HepG2 (cell line): ENCODE data around the gene PEMT. TPM values are rescaled to one million over a fixed set of nuclear protein-coding genes. Genes with fewer than 3 reads are reported as not detected.
A peak's percentile ranks its signal among the peaks of the same experiment; 100 is the strongest.

Experiments
- ARHGAP35 ChIP-seq: sonication (generic); formaldehyde crosslinking; IDR thresholded peaks from 2 replicates; pipeline ENCODE4 v1.9.0; 2022; ENCODE audit warnings: mild to moderate bottlenecking, inconsistent platforms, moderate library complexity, missing genetic modification reagents, borderline replicate concordance
- CENPBD1 ChIP-seq: sonication (generic); formaldehyde crosslinking; IDR thresholded peaks from 2 replicates; pipeline ENCODE4 v1.8.0; 2022; ENCODE audit warnings: missing genetic modification reagents, low read depth, mild to moderate bottlenecking, borderline replicate concordance
- DMTF1 ChIP-seq: sonication (generic); formaldehyde crosslinking; IDR thresholded peaks from 2 replicates; pipeline ENCODE4 v1.4.0; 2020; ENCODE audit warnings: mild to moderate bottlenecking, missing genetic modification reagents
- FOSL2 ChIP-seq: sonication (generic); formaldehyde crosslinking; IDR thresholded peaks from 2 replicates; pipeline ENCODE4 v1.4.0; 2020; ENCODE audit warnings: missing genetic modification reagents
- HHEX ChIP-seq: IDR thresholded peaks from 2 replicates; pipeline ENCODE4 v1.6.1; 2016; ENCODE audit warnings: control low read depth
- HNF1A ChIP-seq, 2 experiments: sonication (generic) in 1 of 2; formaldehyde crosslinking in 1 of 2; IDR thresholded peaks; 2 replicates each; pipeline versions ENCODE4 v1.4.0 to v1.6.1; 2016 to 2020; ENCODE audit warnings: borderline replicate concordance in 1 of 2, low read depth in 1 of 2, mild to moderate bottlenecking in 1 of 2, missing genetic modification reagents in 1 of 2
- MLLT10 ChIP-seq: sonication (generic); formaldehyde crosslinking; IDR thresholded peaks from 2 replicates; pipeline ENCODE4 v1.4.0; 2020; ENCODE audit warnings: missing genetic modification reagents
- MXD3 ChIP-seq: IDR thresholded peaks from 2 replicates; pipeline ENCODE4 v1.6.1; 2016; ENCODE audit warnings: mild to moderate bottlenecking, missing biosample characterization, missing genetic modification reagents
- PITX1 ChIP-seq: sonication (generic); formaldehyde crosslinking; IDR thresholded peaks from 2 replicates; pipeline ENCODE4 v1.5.1; 2020; ENCODE audit warnings: mild to moderate bottlenecking, missing genetic modification reagents
- SALL2 ChIP-seq: sonication (generic); formaldehyde crosslinking; IDR thresholded peaks from 2 replicates; pipeline ENCODE4 v1.8.1; 2023; ENCODE audit warnings: mild to moderate bottlenecking, missing genetic modification reagents, inconsistent platforms
- SMYD3 ChIP-seq: sonication (generic); formaldehyde crosslinking; IDR thresholded peaks from 2 replicates; pipeline ENCODE4 v1.8.1; 2023; ENCODE audit warnings: mild to moderate bottlenecking, missing genetic modification reagents
- ZNF280D ChIP-seq: sonication (generic); formaldehyde crosslinking; IDR thresholded peaks from 2 replicates; pipeline ENCODE4 v1.5.1; 2020; ENCODE audit warnings: mild to moderate bottlenecking, missing genetic modification reagents
- ZNF598 ChIP-seq: sonication (generic); formaldehyde crosslinking; IDR thresholded peaks from 2 replicates; pipeline ENCODE4 v1.5.1; 2020; ENCODE audit warnings: mild to moderate bottlenecking, missing genetic modification reagents, borderline replicate concordance
- ZNF619 ChIP-seq: sonication (generic); formaldehyde crosslinking; IDR thresholded peaks from 2 replicates; pipeline ENCODE4 v1.4.0; 2020; ENCODE audit warnings: mild to moderate bottlenecking, missing genetic modification reagents
- ZNF777 ChIP-seq: sonication (generic); formaldehyde crosslinking; IDR thresholded peaks from 2 replicates; pipeline ENCODE4 v1.4.0; 2020; ENCODE audit warnings: missing genetic modification reagents
- polyA plus RNA-seq, 8 experiments: library from polyadenylated mRNA; depleted of rRNA in 3 of 8; stranded (reverse) in 7 of 8; unstranded in 1 of 8; fragments of >200 nt; fragmentation: Illumina TruSeq in 4 of 8; extraction: Trizol in 4 of 8; gene quantifications; 2 replicates each; pipeline versions ENCODE4 v1.2.1 to v1.2.3, GENCODE V29; 2011 to 2016; ENCODE audit warnings: low read depth in 4 of 8, missing spikeins in 1 of 8, mixed read lengths in 1 of 8; ENCODE audit not compliant: insufficient read depth in 1 of 8
- total RNA-seq, 5 experiments: library from RNA; depleted of rRNA; stranded (reverse); fragments of >200 nt; fragmentation: Illumina TruSeq; extraction: Trizol; gene quantifications; 2 replicates each; pipeline ENCODE4 v1.2.3, GENCODE V29; 2016; ENCODE audit warnings: low read depth in 1 of 5

PEMT gene
- total and polyA plus RNA-seq, 2 of the 13 experiments (the other 11 are each of a cell fraction or from before 2014, with no cell fraction given) = 31.7 to 43.6 TPM

- TF ChIP-seq MXD3 (no peak; the same call in 1 of the 2 replicates), ZNF598 (no peak), CENPBD1 (peak; percentile 56; the same call in 1 of the 2 replicates), ZNF777 (CRISPR knock-in tag) (peak; percentile 40), ARHGAP35 (CRISPR knock-in tag) (0 out of 2 replicates have a peak, but pooled peaks have one; percentile 47), HNF1A (IDR thresholded peaks at IDR 0.05; ENCODE audit: low read depth) (no peak), HNF1A (CRISPR knock-in tag; IDR thresholded peaks at IDR 0.05; ENCODE audit: borderline replicate concordance) (no peak), PITX1 (no peak), SMYD3 (no peak), MLLT10 (CRISPR knock-in tag) (no peak), DMTF1 (CRISPR knock-in tag) (no peak), ZNF280D (CRISPR knock-in tag) (no peak), FOSL2 (CRISPR knock-in tag) (no peak), ZNF619 (CRISPR knock-in tag) (no peak), HHEX (CRISPR knock-in tag) (no peak), SALL2 (CRISPR knock-in tag) (peak; percentile 76; the same call in 1 of the 2 replicates)
These were observed 95.1 kb downstream of the PEMT start, which contains the start of gene RASD1 (continued) for GRCh38 chr17:17496189-17497064.
